T-helper 1 cell (primary cell): ENCODE measurements around the gene PRRX2.

Source experiments
- DNase-seq, 5 donors: peaks; one replicate each; pipeline ENCODE4 v3.0.0-alpha.2; 2012 to 2020

The PRRX2 gene

GRCh38 chr9:129637102-129637501, 28.3 kb upstream of the PRRX2 start:
- DNase-seq, result no peak

GRCh38 chr9:129637673-129638439, 27.6 kb upstream of the PRRX2 start:
- DNase-seq, result no peak

GRCh38 chr9:129639034-129639630, 26.3 kb upstream of the PRRX2 start:
- no peak for DNase-seq

GRCh38 chr9:129639756-129640085, 25.7 kb upstream of the PRRX2 start:
- DNase-seq, result no peak

- no peak for DNase-seq
Measured at GRCh38 chr9:129640086-129640870, 25.2 kb upstream of the PRRX2 start.

- no peak for DNase-seq
Measured at GRCh38 chr9:129640871-129641749, 24.3 kb upstream of the PRRX2 start.

GRCh38 chr9:129641750-129642585, 23.5 kb upstream of the PRRX2 start, which contains the start of gene ASB6:
ASB6 (minus strand) TSS chr9:129642151; CDS start chr9:129641999, 152 bp downstream.
- peak; percentile 84 to 91 (median 87) for DNase-seq

GRCh38 chr9:129643706-129644105, 21.7 kb upstream of the PRRX2 start:
- DNase-seq, result no peak

- no peak for DNase-seq
Measured at GRCh38 chr9:129644365-129644764, 21.1 kb upstream of the PRRX2 start.

- no peak for DNase-seq
Measured at GRCh38 chr9:129644902-129645301, 20.5 kb upstream of the PRRX2 start.

GRCh38 chr9:129646252-129646651, 19.2 kb upstream of the PRRX2 start:
- no peak for DNase-seq

- no peak for DNase-seq
Measured at GRCh38 chr9:129646654-129647053, 18.8 kb upstream of the PRRX2 start.

- no peak for DNase-seq
Measured at GRCh38 chr9:129647635-129648034, 17.8 kb upstream of the PRRX2 start.

GRCh38 chr9:129648092-129648763, 17.2 kb upstream of the PRRX2 start:
- DNase-seq, result no peak

- no peak for DNase-seq
Measured at GRCh38 chr9:129648764-129649115, 16.7 kb upstream of the PRRX2 start.

- no peak for DNase-seq
Measured at GRCh38 chr9:129649726-129650679, 15.4 kb upstream of the PRRX2 start.

GRCh38 chr9:129650680-129651235, 14.7 kb upstream of the PRRX2 start:
- DNase-seq, result no peak

GRCh38 chr9:129653823-129654553, 11.5 kb upstream of the PRRX2 start:
- DNase-seq, result no peak

- DNase-seq, result no peak
Measured at GRCh38 chr9:129654554-129655040, 10.8 kb upstream of the PRRX2 start.
